ENCODE data around the gene BCKDHB.

BCKDHB gene

DNA sequence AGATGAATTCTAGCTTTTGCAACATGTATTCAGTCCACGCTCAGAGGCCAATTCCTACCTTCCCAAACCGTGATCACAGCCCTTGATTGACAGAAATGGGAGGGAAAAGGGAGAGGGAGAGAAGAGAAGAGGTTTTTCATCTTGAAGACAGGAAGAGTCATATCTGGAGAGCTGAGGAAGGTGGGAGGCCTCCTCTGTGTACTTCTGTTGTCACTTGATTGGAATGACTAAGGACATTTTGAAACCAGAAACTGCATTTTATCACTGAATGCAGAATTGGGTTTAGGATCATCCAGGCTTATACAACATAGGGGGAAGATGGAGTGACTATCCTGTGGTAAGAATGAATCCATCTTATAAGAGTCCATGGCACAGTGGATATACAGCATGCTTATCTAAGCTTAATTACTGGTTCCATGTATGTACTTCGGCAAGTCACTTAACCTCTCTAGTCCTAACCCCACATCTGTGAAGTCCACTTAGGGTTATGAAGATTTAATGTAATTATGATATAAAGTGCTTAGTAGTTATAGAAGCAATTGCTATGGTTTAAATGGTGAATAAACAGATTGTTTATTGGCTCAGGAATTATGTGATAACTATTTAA lies 144.0 kb downstream of the BCKDHB start:
- H3K4me1 ChIP-seq (ENCODE audit: control insufficient read depth, insufficient read depth, low read length, poor library complexity, severe bottlenecking), result peaks cover 2% of the 10 kb centered on the region
- no CpG with 5 or more reads among the region's 3 CpGs for WGBS, 2 experiments (ENCODE audit: insufficient coverage in 2 of 2)
- H3K4me3 ChIP-seq (ENCODE audit: extremely low read depth, insufficient read depth, low read length, poor library complexity, severe bottlenecking), result no peak overlapping the region

DNA sequence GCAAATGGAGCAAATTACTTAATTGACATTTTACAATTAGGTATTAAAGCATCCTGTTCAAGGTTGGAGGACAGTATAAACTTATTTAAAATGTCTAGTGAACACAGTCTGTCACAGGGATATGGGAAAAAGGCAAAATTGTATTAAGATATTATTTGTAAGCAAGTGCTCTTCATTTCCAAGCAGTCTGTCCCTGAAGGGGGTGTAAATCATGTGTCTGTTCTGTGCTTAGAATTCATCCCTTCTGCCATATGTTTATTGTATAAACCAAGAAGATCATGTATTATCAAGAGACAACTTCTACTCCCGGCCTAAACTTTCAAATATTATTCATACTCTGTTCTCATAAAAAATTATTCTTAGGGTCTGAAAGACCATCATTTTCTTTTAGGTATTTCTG lies 144.8 kb downstream of the BCKDHB start:
- no peaks in the 10 kb centered on the region for H3K9me3 ChIP-seq (ENCODE audit: control insufficient read depth, low read length)
- WGBS, 2 experiments (ENCODE audit: insufficient coverage in 2 of 2), result no CpG with 5 or more reads among the region's 1 CpG
- H3K4me3 ChIP-seq (ENCODE audit: extremely low read depth, insufficient read depth, low read length, poor library complexity, severe bottlenecking), result no peak overlapping the region
- no peaks in the 10 kb centered on the region for H3K36me3 ChIP-seq (ENCODE audit: control insufficient read depth, insufficient read depth, low read length)
- no peak overlapping the region for H3K27ac ChIP-seq (ENCODE audit: low read depth, low read length, severe bottlenecking)
- peaks cover 2% of the 10 kb centered on the region for H3K4me1 ChIP-seq (ENCODE audit: control insufficient read depth, insufficient read depth, low read length, poor library complexity, severe bottlenecking)

More for the DNA sequence above, 144.0 kb downstream of the BCKDHB start:
- Histone ChIP-seq H3K27ac (ENCODE audit: low read depth, low read length, severe bottlenecking) (no peak overlapping the region), H3K36me3 (ENCODE audit: control insufficient read depth, insufficient read depth, low read length) (no peaks in the 10 kb centered on the region), H3K9me3 (ENCODE audit: control insufficient read depth, low read length) (no peaks in the 10 kb centered on the region)

DNA sequence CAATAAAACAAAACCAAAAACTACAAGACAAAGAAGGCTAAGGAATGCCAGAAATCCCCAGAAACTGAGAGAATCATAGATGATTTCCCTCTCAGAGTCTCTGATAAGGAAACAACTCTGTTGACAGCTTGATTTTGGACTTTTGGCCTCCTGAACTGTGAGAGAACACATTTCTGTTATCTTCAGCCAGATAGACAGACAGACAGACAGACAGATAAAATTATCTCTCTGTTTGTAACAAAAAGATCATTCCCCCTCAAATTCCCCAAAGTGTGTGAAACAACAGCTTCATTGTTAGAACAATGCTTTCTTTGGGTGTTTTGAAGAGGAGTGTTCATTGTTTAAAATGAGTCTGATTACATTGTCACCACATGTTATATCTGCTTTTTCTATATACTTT lies 148.2 kb downstream of the BCKDHB start:
- peak overlapping the region; percentile 31 for H3K27ac ChIP-seq (ENCODE audit: low read depth, low read length, severe bottlenecking)
- H3K36me3 ChIP-seq (ENCODE audit: control insufficient read depth, insufficient read depth, low read length), result no peaks in the 10 kb centered on the region
- H3K4me3 ChIP-seq (ENCODE audit: extremely low read depth, insufficient read depth, low read length, poor library complexity, severe bottlenecking), result no peak overlapping the region
- peaks cover 2% of the 10 kb centered on the region for H3K4me1 ChIP-seq (ENCODE audit: control insufficient read depth, insufficient read depth, low read length, poor library complexity, severe bottlenecking)
- no peaks in the 10 kb centered on the region for H3K9me3 ChIP-seq (ENCODE audit: control insufficient read depth, low read length)

DNA sequence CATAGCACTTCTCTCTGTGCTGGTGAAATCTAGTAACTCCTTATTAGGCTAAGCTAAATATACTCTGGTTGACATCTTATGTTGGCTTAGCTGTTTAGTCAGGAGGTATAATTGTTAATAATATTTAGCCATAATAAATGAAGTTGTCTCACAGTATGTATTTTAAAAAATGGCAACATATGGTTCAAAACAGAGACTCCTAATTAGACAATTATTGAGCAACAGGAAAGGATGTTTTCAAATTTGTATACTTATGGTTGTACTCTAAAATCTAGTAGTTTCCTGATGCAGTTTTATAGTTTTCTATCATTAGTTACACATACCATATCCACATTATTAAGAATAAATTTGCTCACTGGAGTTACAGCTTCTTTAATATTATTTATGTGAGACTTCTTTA lies 150.2 kb downstream of the BCKDHB start:
- Histone ChIP-seq H3K27ac (ENCODE audit: low read depth, low read length, severe bottlenecking) (no peak overlapping the region), H3K4me1 (ENCODE audit: control insufficient read depth, insufficient read depth, low read length, poor library complexity, severe bottlenecking) (peaks cover 2% of the 10 kb centered on the region), H3K4me3 (ENCODE audit: extremely low read depth, insufficient read depth, low read length, poor library complexity, severe bottlenecking) (no peak overlapping the region), H3K36me3 (ENCODE audit: control insufficient read depth, insufficient read depth, low read length) (no peaks in the 10 kb centered on the region), H3K9me3 (ENCODE audit: control insufficient read depth, low read length) (no peaks in the 10 kb centered on the region)

DNA sequence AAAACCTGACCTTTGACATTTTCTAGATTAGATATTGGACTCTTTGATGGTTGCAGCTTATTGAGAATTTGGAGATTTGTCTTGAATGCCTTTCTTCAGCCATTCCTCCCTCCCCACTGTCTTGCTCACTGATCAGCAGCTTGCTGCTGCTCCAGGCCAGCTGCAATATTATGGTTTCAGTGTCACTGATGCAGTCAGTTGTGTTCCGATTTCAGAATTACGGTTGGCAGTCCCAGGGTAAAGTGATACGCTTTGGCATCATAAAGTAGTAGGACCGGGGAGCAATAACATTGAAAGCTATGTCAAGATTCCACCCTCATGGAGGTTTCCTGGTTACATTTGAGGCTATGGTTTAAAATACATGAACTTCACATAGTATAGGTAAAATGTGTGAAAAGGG lies 152.6 kb downstream of the BCKDHB start:
- Histone ChIP-seq H3K4me1 (ENCODE audit: control insufficient read depth, insufficient read depth, low read length, poor library complexity, severe bottlenecking) (peaks cover 2% of the 10 kb centered on the region), H3K4me3 (ENCODE audit: extremely low read depth, insufficient read depth, low read length, poor library complexity, severe bottlenecking) (no peak overlapping the region), H3K27ac (ENCODE audit: low read depth, low read length, severe bottlenecking) (no peak overlapping the region), H3K36me3 (ENCODE audit: control insufficient read depth, insufficient read depth, low read length) (no peaks in the 10 kb centered on the region), H3K9me3 (ENCODE audit: control insufficient read depth, low read length) (no peaks in the 10 kb centered on the region)
- 84 to 100% methylated on average over 2 to 4 of the region's 4 CpGs for WGBS, 2 experiments (ENCODE audit: insufficient coverage in 2 of 2)

DNA sequence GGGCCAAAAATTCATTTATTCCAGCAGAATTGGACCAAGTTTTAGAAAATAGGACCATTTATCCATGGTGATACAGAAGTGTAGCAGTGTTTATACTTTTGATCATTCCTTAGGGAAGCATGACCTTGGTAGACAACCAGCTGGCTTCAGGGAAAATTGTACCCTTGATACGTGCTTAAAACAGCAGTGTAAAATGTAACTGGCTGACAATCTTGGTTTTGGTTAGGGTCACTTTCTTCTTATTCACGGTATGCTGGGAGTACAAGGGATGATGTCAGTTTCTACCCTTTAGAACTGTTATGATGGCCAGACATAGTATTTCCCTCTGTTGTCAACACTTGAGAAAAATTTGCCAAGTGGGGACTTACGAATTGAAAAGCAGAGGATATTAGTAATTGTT lies 157.1 kb downstream of the BCKDHB start:
- Histone ChIP-seq H3K4me3 (ENCODE audit: extremely low read depth, insufficient read depth, low read length, poor library complexity, severe bottlenecking) (no peak overlapping the region), H3K27ac (ENCODE audit: low read depth, low read length, severe bottlenecking) (no peak overlapping the region), H3K4me1 (ENCODE audit: control insufficient read depth, insufficient read depth, low read length, poor library complexity, severe bottlenecking) (no peaks in the 10 kb centered on the region), H3K9me3 (ENCODE audit: control insufficient read depth, low read length) (no peaks in the 10 kb centered on the region), H3K36me3 (ENCODE audit: control insufficient read depth, insufficient read depth, low read length) (no peaks in the 10 kb centered on the region)
- 89% methylated on average over 1 of the region's 3 CpGs; no CpG with 5 or more reads in 1 of the 2 experiments for WGBS, 2 experiments (ENCODE audit: insufficient coverage in 2 of 2)

DNA sequence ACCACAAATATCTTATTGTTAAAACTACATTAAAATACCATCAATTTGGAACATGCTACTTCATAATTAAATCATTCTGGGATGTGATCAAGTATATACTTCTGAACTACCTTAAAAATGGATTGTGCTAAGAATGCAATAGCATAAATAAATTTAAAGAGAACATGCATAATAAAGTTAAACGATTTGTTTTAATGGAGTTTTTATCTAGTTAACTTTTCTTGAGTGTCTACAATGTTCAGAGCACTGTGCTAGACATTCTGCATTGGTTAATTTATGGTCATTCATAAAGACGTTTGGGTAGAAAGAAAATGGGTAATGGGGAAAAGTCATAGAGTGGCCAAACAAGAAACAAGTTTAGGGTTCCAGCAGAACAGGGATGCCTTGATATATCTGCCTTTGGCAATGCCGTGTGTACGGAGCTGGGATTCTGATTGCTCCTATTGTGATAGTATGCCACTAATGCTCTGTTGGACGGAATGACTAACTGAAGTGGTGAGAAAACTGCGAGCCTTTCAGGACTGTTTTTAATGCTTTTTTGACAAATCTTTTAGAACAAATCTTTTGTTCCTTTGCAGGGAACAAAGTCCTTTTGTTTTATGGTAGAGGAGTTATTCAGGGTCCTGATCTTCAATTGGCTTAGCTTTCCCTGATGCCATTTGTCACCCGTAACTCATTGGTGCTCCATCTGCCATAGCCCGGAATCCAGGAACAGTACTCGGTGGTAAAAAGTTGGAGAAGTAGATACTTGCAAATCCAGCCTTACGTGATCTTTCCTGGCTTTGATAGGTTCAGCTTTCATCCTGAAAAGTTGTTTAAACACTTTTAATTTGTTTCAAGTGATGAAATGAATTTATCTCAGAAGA lies 162.6 kb downstream of the BCKDHB start:
- H3K27ac ChIP-seq (ENCODE audit: low read depth, low read length, severe bottlenecking), result no peak overlapping the region
- H3K4me1 ChIP-seq (ENCODE audit: control insufficient read depth, insufficient read depth, low read length, poor library complexity, severe bottlenecking), result no peaks in the 10 kb centered on the region
- H3K9me3 ChIP-seq (ENCODE audit: control insufficient read depth, low read length), result peaks cover 4% of the 10 kb centered on the region
- H3K36me3 ChIP-seq (ENCODE audit: control insufficient read depth, insufficient read depth, low read length), result no peaks in the 10 kb centered on the region
- no peak overlapping the region for H3K4me3 ChIP-seq (ENCODE audit: extremely low read depth, insufficient read depth, low read length, poor library complexity, severe bottlenecking)
- WGBS, 2 experiments (ENCODE audit: insufficient coverage in 2 of 2), result 87 to 92% methylated on average over 7 to 8 of the region's 10 CpGs

DNA sequence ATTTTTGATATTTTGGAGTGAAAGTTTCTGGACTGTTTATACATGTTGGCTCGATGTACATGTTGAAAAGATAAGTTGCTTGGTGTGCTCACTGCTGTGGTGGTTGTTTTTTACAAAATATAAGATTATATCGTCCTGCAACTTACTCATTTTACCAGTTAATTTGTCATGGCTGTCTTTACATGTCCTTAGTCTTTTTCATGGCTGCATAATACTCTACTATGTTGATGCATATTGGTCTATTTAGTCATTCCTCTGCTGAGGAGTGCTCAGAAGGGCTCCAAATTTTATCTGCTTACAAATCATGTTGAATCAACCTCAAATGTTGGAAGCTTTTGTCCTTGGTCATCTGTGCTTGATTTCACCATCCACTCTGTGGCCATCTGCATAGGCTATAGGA lies 164.6 kb downstream of the BCKDHB start:
- no CpG with 5 or more reads among the region's 2 CpGs for WGBS, 2 experiments (ENCODE audit: insufficient coverage in 2 of 2)

DNA sequence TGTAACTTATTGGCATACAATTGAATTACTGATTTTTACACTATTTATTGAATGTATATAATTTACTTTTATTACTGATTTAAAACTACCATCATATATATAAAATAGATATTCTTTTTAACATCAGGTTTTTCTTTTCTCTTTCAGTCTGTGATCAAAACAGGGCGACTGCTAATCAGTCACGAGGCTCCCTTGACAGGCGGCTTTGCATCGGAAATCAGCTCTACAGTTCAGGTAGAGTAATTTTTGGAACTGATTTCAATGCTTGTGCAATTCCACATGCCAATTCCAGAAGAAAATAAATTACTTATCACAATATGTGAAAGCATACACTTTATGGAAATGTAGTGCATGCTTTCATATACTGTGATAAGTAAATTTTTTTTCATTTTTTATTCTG lies 166.5 kb downstream of the BCKDHB start:
- WGBS, 2 experiments (ENCODE audit: insufficient coverage in 2 of 2), result no CpG with 5 or more reads among the region's 4 CpGs
- Histone ChIP-seq H3K4me3 (ENCODE audit: extremely low read depth, insufficient read depth, low read length, poor library complexity, severe bottlenecking) (no peak overlapping the region), H3K4me1 (ENCODE audit: control insufficient read depth, insufficient read depth, low read length, poor library complexity, severe bottlenecking) (no peaks in the 10 kb centered on the region), H3K27ac (ENCODE audit: low read depth, low read length, severe bottlenecking) (no peak overlapping the region), H3K36me3 (ENCODE audit: control insufficient read depth, insufficient read depth, low read length) (no peaks in the 10 kb centered on the region), H3K9me3 (ENCODE audit: control insufficient read depth, low read length) (peaks cover 4% of the 10 kb centered on the region)

More for the DNA sequence above, 164.6 kb downstream of the BCKDHB start:
- H3K4me1 ChIP-seq (ENCODE audit: control insufficient read depth, insufficient read depth, low read length, poor library complexity, severe bottlenecking), result no peaks in the 10 kb centered on the region
- H3K36me3 ChIP-seq (ENCODE audit: control insufficient read depth, insufficient read depth, low read length), result no peaks in the 10 kb centered on the region
- no peak overlapping the region for H3K4me3 ChIP-seq (ENCODE audit: extremely low read depth, insufficient read depth, low read length, poor library complexity, severe bottlenecking)
- H3K27ac ChIP-seq (ENCODE audit: low read depth, low read length, severe bottlenecking), result no peak overlapping the region
- H3K9me3 ChIP-seq (ENCODE audit: control insufficient read depth, low read length), result peaks cover 4% of the 10 kb centered on the region

DNA sequence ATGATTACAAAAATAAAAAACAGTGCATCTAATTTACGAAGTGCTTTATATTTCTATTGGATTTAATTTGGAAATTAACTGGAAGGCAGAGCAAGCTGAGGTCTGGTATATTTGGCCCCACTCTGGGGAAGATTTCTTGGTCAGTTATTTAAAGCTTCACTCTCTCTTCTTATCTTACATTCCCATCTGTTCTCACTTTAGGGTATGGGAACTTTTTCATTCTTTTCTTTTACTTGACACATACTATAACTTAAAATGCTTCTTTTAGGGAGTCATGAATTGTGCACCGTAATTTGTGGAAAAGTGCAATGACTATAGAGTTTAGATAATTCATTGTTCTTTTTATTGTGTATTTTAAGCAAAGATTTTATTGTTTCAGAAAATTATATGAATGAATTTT lies 170.4 kb downstream of the BCKDHB start:
- Histone ChIP-seq H3K9me3 (ENCODE audit: control insufficient read depth, low read length) (no peaks in the 10 kb centered on the region), H3K4me3 (ENCODE audit: extremely low read depth, insufficient read depth, low read length, poor library complexity, severe bottlenecking) (no peak overlapping the region), H3K4me1 (ENCODE audit: control insufficient read depth, insufficient read depth, low read length, poor library complexity, severe bottlenecking) (no peaks in the 10 kb centered on the region), H3K27ac (ENCODE audit: low read depth, low read length, severe bottlenecking) (no peak overlapping the region), H3K36me3 (ENCODE audit: control insufficient read depth, insufficient read depth, low read length) (no peaks in the 10 kb centered on the region)
- no CpG with 5 or more reads among the region's 2 CpGs for WGBS, 2 experiments (ENCODE audit: insufficient coverage in 2 of 2)

DNA sequence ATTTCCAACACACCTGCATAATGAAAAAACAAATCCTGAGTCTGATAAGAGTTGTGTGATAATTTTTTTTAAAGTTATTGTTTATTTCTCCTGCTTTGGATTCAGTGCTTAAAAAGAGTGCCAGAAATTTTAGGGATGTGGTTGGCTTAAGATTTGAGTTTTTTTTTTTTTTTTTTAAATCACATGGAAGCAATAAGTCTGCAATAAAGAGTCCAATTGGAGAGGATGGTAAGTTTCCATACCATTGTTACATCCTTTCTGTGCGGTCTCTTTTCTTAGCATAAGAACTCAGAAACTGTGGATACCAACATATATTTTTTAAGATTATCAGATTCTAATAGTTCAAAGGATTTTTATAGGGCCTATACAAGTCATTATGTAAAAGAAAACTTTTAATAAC lies 171.0 kb downstream of the BCKDHB start:
- H3K27ac ChIP-seq (ENCODE audit: low read depth, low read length, severe bottlenecking), result no peak overlapping the region
- no peaks in the 10 kb centered on the region for H3K36me3 ChIP-seq (ENCODE audit: control insufficient read depth, insufficient read depth, low read length)
- WGBS, 2 experiments (ENCODE audit: insufficient coverage in 2 of 2), result no CpG with 5 or more reads among the region's 1 CpG
- no peaks in the 10 kb centered on the region for H3K9me3 ChIP-seq (ENCODE audit: control insufficient read depth, low read length)
- H3K4me3 ChIP-seq (ENCODE audit: extremely low read depth, insufficient read depth, low read length, poor library complexity, severe bottlenecking), result no peak overlapping the region
- H3K4me1 ChIP-seq (ENCODE audit: control insufficient read depth, insufficient read depth, low read length, poor library complexity, severe bottlenecking), result no peaks in the 10 kb centered on the region

Data from mesodermal cell (in vitro differentiated cells).